Adrenal gland (tissue), 12 donors: ENCODE results near the gene CELF3. TPM values are rescaled to one million over a fixed set of nuclear protein-coding genes. Genes with fewer than 3 reads are reported as not detected.

Source experiments
- DNase-seq, 7 donors: peaks; one replicate each; pipeline ENCODE4 v3.0.0-alpha.2; 2019 to 2020
- H3K27ac ChIP-seq, 5 donors: fragments of 200-600 bp; sonication (generic) in 4 of 5; 1 replicate in 3 of 5; 2 replicates in 2 of 5; pipeline versions ENCODE4 v1.5.1 to v1.8.0; 2016 to 2020; ENCODE audit warnings: mild to moderate bottlenecking in 1 of 5
- H3K27me3 ChIP-seq: fragments of 200-600 bp; 2 replicates; pipeline ENCODE4 v1.8.0; 2021
- H3K36me3 ChIP-seq, 2 donors: fragments of 200-600 bp; replicated peaks in 1 of 2; 1 replicate in 1 of 2; 2 replicates in 1 of 2; pipeline versions ENCODE4 v1.5.1 to v1.8.0; 2018 to 2022
- H3K4me1 ChIP-seq, 2 donors: fragments of 200-600 bp; replicated peaks in 1 of 2; 1 replicate in 1 of 2; 2 replicates in 1 of 2; pipeline versions ENCODE4 v1.5.1 to v1.8.0; 2018 to 2021
- H3K4me3 ChIP-seq, 4 donors: fragments of 200-600 bp; sonication (generic) in 3 of 4; one replicate each; pipeline ENCODE4 v1.5.1; 2016 to 2018
- H3K9me3 ChIP-seq, 3 donors: fragments of 200-600 bp; sonication (generic) in 1 of 3; replicated peaks in 1 of 3; 1 replicate in 2 of 3; 2 replicates in 1 of 3; pipeline versions ENCODE4 v1.5.1 to v1.8.0; 2016 to 2021
- CTCF ChIP-seq, 6 experiments: fragments of 450-650 bp in 4 of 6; fragments of 200-600 bp in 2 of 6; sonication (generic) in 1 of 6; IDR thresholded peaks; 1 replicate in 5 of 6; 2 replicates in 1 of 6; pipeline versions ENCODE4 v1.5.1 to v1.8.0; 2016 to 2021; ENCODE audit warnings: antibody characterized with exemption in 6 of 6, mild to moderate bottlenecking in 2 of 6, moderate library complexity in 1 of 6
- POLR2A ChIP-seq, 2 donors: fragments of 450-650 bp; IDR thresholded peaks; one replicate each; pipeline ENCODE4 v1.6.1; 2017; ENCODE audit warnings: antibody characterized with exemption in 2 of 2, mild to moderate bottlenecking in 2 of 2, moderate library complexity in 1 of 2
- WGBS, 4 donors: extraction: QIAGEN DNeasy Blood & Tissue Kit in 2 of 4; methylation state at CpG; one replicate each; pipeline versions ENCODE4 v1.1.5 to v1.1.7; 2013 to 2017; 5-methylcytosine and 5-hydroxymethylcytosine counted together
- intact Hi-C, 2 donors: fragments of 100-400 bp; cut with DNase I; formaldehyde crosslinking; loops; one replicate each; pipeline versions ENCODE4 v1.14.1 to v1.15.0; 2022 to 2023
- polyA plus RNA-seq, 3 donors: library from polyadenylated mRNA; stranded (reverse); fragments of 200-250 nt in 2 of 3; fragments of 350-450 nt in 1 of 3; fragmentation: Illumina TruSeq in 1 of 3; extraction: RNeasy Lipid Tissue Mini Kit (QIAGEN cat#74804) in 1 of 3; gene quantifications; one replicate each; pipeline ENCODE4 v1.2.3, GENCODE V29; 2013 to 2014
- total RNA-seq, 9 donors: library from RNA; depleted of rRNA in 4 of 9; stranded (reverse); fragments of >200 nt in 4 of 9; fragments of 120-200 nt in 1 of 9; fragmentation: NEBNext Ultra II Directional in 1 of 9; extraction: Animal tissue kit (Norgen Biotek cat#: 25700) in 1 of 9; gene quantifications; one replicate each; pipeline versions ENCODE4 v1.1.0 to v1.2.4, GENCODE V29; 2013 to 2023
- donor health status: healthy with polysubstance abuse.
- donor health status: Bipolar disorder and iron deficiency.
- donor health status: DM: yes; HTN: yes; CAD: no.
- donor health status: DM: no; HTN: no; CAD: no.
- donor health status: DM: no; HTN: no; CAD: no.
- donor health status: DM: yes; HTN: yes; CAD: no.

CELF3 gene
- total and polyA plus RNA-seq, 12 donors = 0.10 to 128 (median 7.7) TPM; not detected in 3

- Histone ChIP-seq H3K36me3 (no peaks in the 10 kb centered on the region), H3K27ac (peak overlapping the region in 2 of 5 donors; percentile 32 to 55), H3K4me1 (peaks cover 12 to 22% of the 10 kb centered on the region in 2 donors), H3K27me3 (no peaks in the 10 kb centered on the region), H3K9me3 (no peaks in the 10 kb centered on the region), H3K4me3 (no peak overlapping the region)
- intact Hi-C loops = no loop called here
- DNase-seq = no peak
- 10 to 25% (median 12%) methylated on average over 1 of the region's 1 CpG for WGBS, 4 donors
- TF ChIP-seq POLR2A (IDR thresholded peaks at IDR 0.05) (no peak), CTCF (IDR thresholded peaks at IDR 0.05) (no peak)
Measured at GRCh38 chr1:151720125-151720524, 3.5 kb upstream of the CELF3 start.

GRCh38 chr1:151718666-151719065 lies 2.1 kb upstream of the CELF3 start:
- no peak overlapping the region for H3K27ac ChIP-seq
- DNase-seq = no peak
- no peaks in the 10 kb centered on the region for H3K9me3 ChIP-seq
- H3K4me3 ChIP-seq = no peak overlapping the region
- no peaks in the 10 kb centered on the region for H3K36me3 ChIP-seq
- intact Hi-C loops = no loop called here
- WGBS, 4 donors = 70 to 86% (median 83%) methylated on average over 4 of the region's 4 CpGs
- no peak for TF ChIP-seq POLR2A (IDR thresholded peaks at IDR 0.05)
- no peak for TF ChIP-seq CTCF (IDR thresholded peaks at IDR 0.05)
- no peaks in the 10 kb centered on the region for H3K27me3 ChIP-seq
- peaks cover 12 to 18% of the 10 kb centered on the region in 2 donors for H3K4me1 ChIP-seq

DNA sequence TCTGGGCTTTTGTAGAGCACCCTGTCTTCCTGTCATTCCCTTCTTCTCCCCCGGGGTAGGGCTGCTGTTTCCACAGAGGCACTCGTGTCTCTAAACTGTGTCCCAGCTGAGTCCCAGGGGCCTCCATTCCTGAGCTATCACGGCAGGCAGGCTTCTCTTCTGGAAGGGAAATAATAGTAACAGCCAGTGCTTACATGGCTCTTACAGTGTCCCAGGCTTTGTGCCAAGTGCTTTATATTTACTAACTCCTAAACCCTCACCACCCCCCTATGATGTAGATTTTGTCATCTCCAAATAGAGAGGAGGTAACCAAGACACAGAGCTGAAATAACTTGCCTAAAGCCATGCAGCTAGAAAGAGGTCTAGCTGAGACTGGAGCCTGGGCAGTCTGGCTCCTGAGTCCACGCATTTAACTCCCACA lies 1.4 kb upstream of the CELF3 start:
- Histone ChIP-seq H3K4me1 (peaks cover 12 to 18% of the 10 kb centered on the region in 2 donors), H3K4me3 (no peak overlapping the region), H3K27me3 (no peaks in the 10 kb centered on the region), H3K27ac (peak overlapping the region in 1 of 5 donors; percentile 42), H3K9me3 (no peaks in the 10 kb centered on the region), H3K36me3 (no peaks in the 10 kb centered on the region)
- no peak for TF ChIP-seq CTCF (IDR thresholded peaks at IDR 0.05)
- TF ChIP-seq POLR2A (IDR thresholded peaks at IDR 0.05) = no peak
- DNase-seq = no peak
- 46 to 64% (median 58%) methylated on average over 2 to 4 of the region's 4 CpGs for WGBS, 4 donors
- intact Hi-C loops = no loop called here

- DNase-seq = no peak
- no peaks in the 10 kb centered on the region for H3K27me3 ChIP-seq
- H3K27ac ChIP-seq = peak overlapping the region in 1 of 5 donors; percentile 64
- intact Hi-C loops = no loop called here
- H3K9me3 ChIP-seq = no peaks in the 10 kb centered on the region
- no peak overlapping the region for H3K4me3 ChIP-seq
- 9 to 29% (median 13%) methylated on average over 4 to 11 of the region's 11 CpGs for WGBS, 4 donors
- H3K4me1 ChIP-seq = peaks cover 7 to 12% of the 10 kb centered on the region in 2 donors
- H3K36me3 ChIP-seq = no peaks in the 10 kb centered on the region
- TF ChIP-seq CTCF (IDR thresholded peaks at IDR 0.05) (no peak), POLR2A (IDR thresholded peaks at IDR 0.05) (no peak)
Measured at GRCh38 chr1:151716405-151716762, 219 bp downstream of the CELF3 start.
